SK-N-SH treated with all-trans-retinoic acid at 6 μM for 48 hours (cell line): Measurements from ENCODE around the gene DAAM2.

Experiments used
- ARNTL ChIP-seq: fragments of 450-650 bp; formaldehyde crosslinking; IDR thresholded peaks from 2 replicates; pipeline ENCODE4 v1.5.0; 2020; ENCODE audit warnings: low read depth, mild to moderate bottlenecking, moderate library complexity, borderline replicate concordance
- CREB5 ChIP-seq: fragments of 250-450 bp; sonication (Bioruptor Pico); IDR thresholded peaks from 2 replicates; pipeline ENCODE4 v1.5.1; 2020; ENCODE audit warnings: low read depth, mild to moderate bottlenecking, moderate library complexity
- CSRNP3 ChIP-seq: fragments of 250-450 bp; sonication (Bioruptor Pico); IDR thresholded peaks from 2 replicates; pipeline ENCODE4 v1.5.1; 2021; ENCODE audit warnings: mild to moderate bottlenecking, moderate library complexity
- GLIS3 ChIP-seq: fragments of 250-450 bp; sonication (Bioruptor Pico); IDR thresholded peaks from 2 replicates; pipeline ENCODE4 v1.5.0; 2020; ENCODE audit warnings: mild to moderate bottlenecking, moderate library complexity
- ISL1 ChIP-seq: fragments of 250-450 bp; sonication (Bioruptor Pico); IDR thresholded peaks from 2 replicates; pipeline ENCODE4 v2.1.2; 2022; ENCODE audit warnings: mild to moderate bottlenecking, moderate library complexity
- POU6F1 ChIP-seq: fragments of 250-450 bp; sonication (Bioruptor Pico); IDR thresholded peaks from 2 replicates; pipeline ENCODE4 v1.8.0; 2021; ENCODE audit warnings: low read depth, mild to moderate bottlenecking, moderate library complexity, borderline replicate concordance
- RARB ChIP-seq: fragments of 250-450 bp; sonication (Bioruptor Pico); IDR thresholded peaks from 2 replicates; pipeline ENCODE4 v1.8.0; 2021; ENCODE audit warnings: mild to moderate bottlenecking, moderate library complexity
- TOX ChIP-seq: fragments of 250-450 bp; sonication (Bioruptor Pico); IDR thresholded peaks from 2 replicates; pipeline ENCODE4 v1.8.0; 2021; ENCODE audit warnings: mild to moderate bottlenecking, moderate library complexity, borderline replicate concordance
- ZFP3 ChIP-seq: fragments of 250-450 bp; sonication (Bioruptor Pico); IDR thresholded peaks from 2 replicates; pipeline ENCODE4 v1.5.0; 2020; ENCODE audit warnings: mild to moderate bottlenecking, moderate library complexity
- ZFP30 ChIP-seq: fragments of 450-650 bp; formaldehyde crosslinking; IDR thresholded peaks from 2 replicates; pipeline ENCODE4 v1.5.0; 2022; ENCODE audit warnings: mild to moderate bottlenecking, moderate library complexity
- ZNF565 ChIP-seq: fragments of 450-650 bp; formaldehyde crosslinking; conservative IDR thresholded peaks from 2 replicates; pipeline ENCODE4 v1.5.0; 2020; ENCODE audit warnings: low read depth, mild to moderate bottlenecking, moderate library complexity
- ZNF70 ChIP-seq: fragments of 450-650 bp; formaldehyde crosslinking; IDR thresholded peaks from 2 replicates; pipeline ENCODE4 v1.5.0; 2020; ENCODE audit warnings: mild to moderate bottlenecking, moderate library complexity
- ZNF8 ChIP-seq: fragments of 450-650 bp; formaldehyde crosslinking; IDR thresholded peaks from 2 replicates; pipeline ENCODE4 v1.5.0; 2020; ENCODE audit warnings: mild to moderate bottlenecking, moderate library complexity

- TF ChIP-seq GLIS3 (CRISPR knock-in tag) (no peak), ZFP30 (CRISPR knock-in tag) (no peak), CREB5 (CRISPR knock-in tag) (no peak), RARB (CRISPR knock-in tag) (no peak), CSRNP3 (CRISPR knock-in tag) (no peak), TOX (CRISPR knock-in tag) (no peak), ISL1 (no peak), ZFP3 (CRISPR knock-in tag) (no peak), ZNF8 (CRISPR knock-in tag) (no peak), ARNTL (CRISPR knock-in tag) (no peak), ZNF565 (no peak), POU6F1 (no peak), ZNF70 (CRISPR knock-in tag) (no peak)
Measured at GRCh38 chr6:39922821-39923220, 130.6 kb downstream of the DAAM2 start.
